Dendritic cell treated with granulocyte-macrophage colony-stimulating factor and Interleukin-4, amounts not matched to agents 40 ng/mL and 50 ng/mL, for 4 days (primary cell): Measurements from ENCODE around the gene RYR3.

Source experiments
- H3K27ac Mint-ChIP-seq: one replicate; pipeline ENCODE4 v1.8.0; 2022; ENCODE audit warnings: mild to moderate bottlenecking, mixed read lengths
- H3K27me3 Mint-ChIP-seq: one replicate; pipeline ENCODE4 v1.8.0; 2022; ENCODE audit warnings: mild to moderate bottlenecking, mixed read lengths
- H3K36me3 Mint-ChIP-seq: one replicate; pipeline ENCODE4 v1.8.0; 2022; ENCODE audit warnings: low read depth, mixed read lengths
- H3K4me1 Mint-ChIP-seq: one replicate; pipeline ENCODE4 v1.8.0; 2022; ENCODE audit warnings: low read depth, mixed read lengths
- H3K4me3 Mint-ChIP-seq: one replicate; pipeline ENCODE4 v1.8.0; 2022; ENCODE audit warnings: mild to moderate bottlenecking, moderate library complexity, mixed read lengths
- H3K9me3 Mint-ChIP-seq: one replicate; pipeline ENCODE4 v1.8.0; 2022; ENCODE audit warnings: mixed read lengths
- intact Hi-C: fragments of 100-400 bp; cut with micrococcal nuclease; formaldehyde crosslinking; loops from one replicate; pipeline ENCODE4 v1.15.0; 2022

RYR3 gene

DNA sequence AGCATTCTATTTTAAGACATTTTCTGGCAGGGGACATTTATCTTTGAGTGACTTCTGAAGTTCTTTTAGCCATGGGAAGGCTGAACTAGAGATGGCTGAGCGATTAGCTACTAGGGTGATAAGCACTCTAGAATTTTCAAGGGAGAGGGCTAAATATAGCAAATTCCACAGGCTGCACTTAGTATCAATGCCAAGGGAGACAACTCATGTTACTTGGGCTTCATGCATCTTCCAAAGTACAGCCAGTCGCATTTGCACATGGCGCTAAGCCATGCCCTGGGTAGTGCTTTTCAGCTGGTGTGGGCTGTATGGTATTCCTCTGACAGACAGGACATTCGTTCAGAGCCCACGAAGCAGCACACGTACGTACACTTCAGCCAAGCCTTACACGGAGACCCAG is 69.6 kb downstream of the RYR3 start:
- Mint-ChIP-seq H3K36me3 (no peaks in the 10 kb centered on the region), H3K4me3 (no peak overlapping the region), H3K27ac (no peak overlapping the region), H3K4me1 (peaks cover 42% of the 10 kb centered on the region), H3K27me3 (no peaks in the 10 kb centered on the region), H3K9me3 (no peaks in the 10 kb centered on the region)
- intact Hi-C loops, result no loop called here

DNA sequence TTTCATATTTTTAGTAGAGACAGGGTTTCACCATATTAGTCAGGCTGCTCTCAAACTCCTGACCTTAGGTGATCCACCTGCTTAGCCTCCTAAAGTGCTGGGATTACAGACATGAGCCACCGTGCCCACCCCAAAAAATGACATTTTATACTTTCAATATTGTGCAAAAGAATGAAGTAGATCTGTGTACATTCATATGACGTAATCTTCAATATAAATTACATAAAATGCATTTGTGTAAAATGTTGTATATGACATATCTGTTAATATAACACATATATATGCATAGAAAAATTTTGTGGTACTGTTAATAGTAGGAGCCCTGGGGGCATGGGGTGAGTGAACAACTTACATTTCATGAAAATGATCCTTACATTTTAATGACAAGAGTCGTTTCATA is 71.7 kb downstream of the RYR3 start:
- Mint-ChIP-seq H3K4me3 (no peak overlapping the region), H3K36me3 (no peaks in the 10 kb centered on the region)

GRCh38 chr15:33384307-33384706 is 73.5 kb downstream of the RYR3 start:
- H3K27ac Mint-ChIP-seq, result no peak overlapping the region
- H3K4me3 Mint-ChIP-seq, result no peak overlapping the region
- no peaks in the 10 kb centered on the region for H3K27me3 Mint-ChIP-seq
- peaks cover 19% of the 10 kb centered on the region for H3K4me1 Mint-ChIP-seq
- intact Hi-C loops, result no loop called here
- H3K36me3 Mint-ChIP-seq, result no peaks in the 10 kb centered on the region
- no peaks in the 10 kb centered on the region for H3K9me3 Mint-ChIP-seq

More for the DNA sequence above, 71.7 kb downstream of the RYR3 start:
- H3K27ac Mint-ChIP-seq, result no peak overlapping the region
- H3K4me1 Mint-ChIP-seq, result peaks cover 32% of the 10 kb centered on the region
- H3K27me3 Mint-ChIP-seq, result no peaks in the 10 kb centered on the region
- no peaks in the 10 kb centered on the region for H3K9me3 Mint-ChIP-seq
- intact Hi-C loops, result no loop called here

DNA sequence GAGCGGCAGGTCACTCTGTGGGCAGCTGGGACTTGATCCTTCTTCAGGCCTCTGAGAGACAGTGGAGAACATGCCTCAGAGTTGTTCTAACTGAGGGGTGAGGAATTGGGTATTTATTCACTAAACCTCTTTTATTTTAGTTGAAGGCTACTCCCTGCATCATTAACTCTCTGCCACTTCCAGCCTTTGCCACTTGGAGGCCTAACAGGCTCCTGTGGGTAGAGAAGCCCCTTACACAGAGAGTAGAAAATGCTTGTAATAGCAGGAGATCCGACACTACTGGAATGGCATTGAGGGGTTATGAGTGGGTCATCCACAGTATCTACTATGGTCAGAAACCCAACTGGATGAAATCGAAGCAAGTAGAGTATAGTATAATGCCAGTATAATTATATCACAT is 81.7 kb downstream of the RYR3 start:
- Mint-ChIP-seq H3K9me3 (no peaks in the 10 kb centered on the region), H3K36me3 (no peaks in the 10 kb centered on the region), H3K4me3 (no peak overlapping the region), H3K27me3 (peaks cover 2% of the 10 kb centered on the region), H3K4me1 (no peaks in the 10 kb centered on the region), H3K27ac (no peak overlapping the region)
- intact Hi-C loops, result no loop called here

GRCh38 chr15:33393546-33393945 is 82.8 kb downstream of the RYR3 start:
- H3K4me3 Mint-ChIP-seq, result no peak overlapping the region
- no peaks in the 10 kb centered on the region for H3K36me3 Mint-ChIP-seq
- intact Hi-C loops, result no loop called here
- H3K4me1 Mint-ChIP-seq, result no peaks in the 10 kb centered on the region
- H3K9me3 Mint-ChIP-seq, result no peaks in the 10 kb centered on the region
- H3K27me3 Mint-ChIP-seq, result peaks cover 2% of the 10 kb centered on the region
- H3K27ac Mint-ChIP-seq, result no peak overlapping the region

GRCh38 chr15:33395321-33395720 is 84.6 kb downstream of the RYR3 start:
- no peak overlapping the region for H3K4me3 Mint-ChIP-seq
- H3K4me1 Mint-ChIP-seq, result no peaks in the 10 kb centered on the region
- no peaks in the 10 kb centered on the region for H3K9me3 Mint-ChIP-seq
- intact Hi-C loops, result no loop called here
- H3K27ac Mint-ChIP-seq, result no peak overlapping the region
- no peaks in the 10 kb centered on the region for H3K36me3 Mint-ChIP-seq
- peaks cover 2% of the 10 kb centered on the region for H3K27me3 Mint-ChIP-seq

DNA sequence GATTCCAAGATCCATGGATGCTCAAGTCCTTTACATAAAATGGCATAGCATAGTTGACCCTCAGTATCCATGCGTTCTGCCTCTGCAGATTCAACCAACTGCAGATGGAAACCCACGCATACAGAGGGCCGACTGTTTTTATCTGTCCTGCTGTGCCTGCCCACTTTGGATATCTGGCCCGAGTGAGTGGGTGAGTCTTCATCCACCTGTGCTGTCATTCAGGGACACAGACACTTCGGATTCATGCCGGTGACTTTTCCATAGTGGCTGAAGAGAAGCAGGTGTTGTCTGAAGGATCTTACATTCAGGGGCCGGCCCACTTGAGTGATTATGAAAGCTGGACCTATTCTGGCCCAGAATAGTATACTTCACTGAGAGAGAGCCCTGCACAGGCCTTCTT is 85.1 kb downstream of the RYR3 start:
- H3K9me3 Mint-ChIP-seq, result no peaks in the 10 kb centered on the region
- intact Hi-C loops, result no loop called here

DNA sequence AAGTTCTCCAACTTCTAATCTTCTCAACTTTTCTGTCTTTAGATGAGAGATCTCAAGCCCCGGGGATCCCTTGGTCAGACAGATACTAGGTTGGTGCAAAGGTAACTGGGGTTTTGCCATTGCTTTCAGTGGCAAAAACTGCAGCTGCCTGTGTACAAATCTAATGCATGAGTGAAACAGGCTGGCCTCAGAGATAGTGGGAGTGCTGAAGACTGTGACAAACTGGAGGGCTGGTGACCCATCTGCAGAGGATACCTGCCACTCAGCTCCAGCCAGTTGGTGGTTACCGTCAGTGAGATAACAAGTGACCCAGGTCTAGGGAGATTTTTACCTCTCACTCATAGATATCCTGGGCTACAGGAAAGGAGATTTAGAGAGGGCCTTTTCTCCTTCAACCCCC is 85.7 kb downstream of the RYR3 start:
- H3K4me3 Mint-ChIP-seq, result no peak overlapping the region
- H3K27me3 Mint-ChIP-seq, result peaks cover 2% of the 10 kb centered on the region
- H3K27ac Mint-ChIP-seq, result no peak overlapping the region
- no peaks in the 10 kb centered on the region for H3K4me1 Mint-ChIP-seq
- H3K9me3 Mint-ChIP-seq, result no peaks in the 10 kb centered on the region
- H3K36me3 Mint-ChIP-seq, result no peaks in the 10 kb centered on the region
- intact Hi-C loops, result no loop called here

More for the DNA sequence above, 85.1 kb downstream of the RYR3 start:
- H3K27me3 Mint-ChIP-seq, result peaks cover 2% of the 10 kb centered on the region
- H3K36me3 Mint-ChIP-seq, result no peaks in the 10 kb centered on the region
- no peaks in the 10 kb centered on the region for H3K4me1 Mint-ChIP-seq
- no peak overlapping the region for H3K27ac Mint-ChIP-seq
- H3K4me3 Mint-ChIP-seq, result no peak overlapping the region

DNA sequence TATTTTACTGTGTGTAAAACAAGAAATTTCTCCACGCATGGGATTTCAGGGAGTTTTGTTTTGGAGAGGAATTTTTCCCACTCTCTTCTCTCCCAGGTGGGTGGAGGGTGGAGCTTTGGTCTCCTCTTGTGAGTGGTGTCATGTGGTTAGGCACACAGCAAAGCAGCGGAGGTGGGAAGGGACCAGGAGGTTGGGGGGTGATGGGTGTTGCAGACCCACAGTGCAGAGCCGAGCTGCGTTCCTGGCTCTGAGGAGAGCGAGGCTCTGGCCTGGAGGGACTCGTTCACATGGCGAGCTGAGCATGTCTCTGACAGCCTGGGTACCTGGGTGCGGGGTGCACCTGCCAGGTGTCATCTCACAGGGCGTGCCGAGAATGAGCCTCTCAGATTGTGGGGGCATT is 87.8 kb downstream of the RYR3 start:
- no peaks in the 10 kb centered on the region for H3K36me3 Mint-ChIP-seq
- no peaks in the 10 kb centered on the region for H3K9me3 Mint-ChIP-seq
- intact Hi-C loops, result no loop called here
- no peaks in the 10 kb centered on the region for H3K4me1 Mint-ChIP-seq
- no peak overlapping the region for H3K27ac Mint-ChIP-seq
- peaks cover 3% of the 10 kb centered on the region for H3K27me3 Mint-ChIP-seq
- no peak overlapping the region for H3K4me3 Mint-ChIP-seq

- intact Hi-C loops, result no loop called here
- H3K27ac Mint-ChIP-seq, result no peak overlapping the region
- H3K36me3 Mint-ChIP-seq, result no peaks in the 10 kb centered on the region
- H3K27me3 Mint-ChIP-seq, result peaks cover 3% of the 10 kb centered on the region
- no peak overlapping the region for H3K4me3 Mint-ChIP-seq
- H3K9me3 Mint-ChIP-seq, result no peaks in the 10 kb centered on the region
- no peaks in the 10 kb centered on the region for H3K4me1 Mint-ChIP-seq
Measured at GRCh38 chr15:33400941-33401340, 90.2 kb downstream of the RYR3 start.

- H3K4me1 Mint-ChIP-seq, result no peaks in the 10 kb centered on the region
- no peaks in the 10 kb centered on the region for H3K9me3 Mint-ChIP-seq
- no peak overlapping the region for H3K27ac Mint-ChIP-seq
- no peaks in the 10 kb centered on the region for H3K36me3 Mint-ChIP-seq
- H3K27me3 Mint-ChIP-seq, result peaks cover 3% of the 10 kb centered on the region
- H3K4me3 Mint-ChIP-seq, result no peak overlapping the region
- intact Hi-C loops, result no loop called here
Measured at GRCh38 chr15:33402600-33402999, 91.8 kb downstream of the RYR3 start.

GRCh38 chr15:33405096-33405495 is 94.3 kb downstream of the RYR3 start:
- Mint-ChIP-seq H3K4me3 (no peak overlapping the region), H3K4me1 (no peaks in the 10 kb centered on the region), H3K27ac (no peak overlapping the region), H3K27me3 (peaks cover 3% of the 10 kb centered on the region), H3K36me3 (no peaks in the 10 kb centered on the region), H3K9me3 (no peaks in the 10 kb centered on the region)
- intact Hi-C loops, result no loop called here

DNA sequence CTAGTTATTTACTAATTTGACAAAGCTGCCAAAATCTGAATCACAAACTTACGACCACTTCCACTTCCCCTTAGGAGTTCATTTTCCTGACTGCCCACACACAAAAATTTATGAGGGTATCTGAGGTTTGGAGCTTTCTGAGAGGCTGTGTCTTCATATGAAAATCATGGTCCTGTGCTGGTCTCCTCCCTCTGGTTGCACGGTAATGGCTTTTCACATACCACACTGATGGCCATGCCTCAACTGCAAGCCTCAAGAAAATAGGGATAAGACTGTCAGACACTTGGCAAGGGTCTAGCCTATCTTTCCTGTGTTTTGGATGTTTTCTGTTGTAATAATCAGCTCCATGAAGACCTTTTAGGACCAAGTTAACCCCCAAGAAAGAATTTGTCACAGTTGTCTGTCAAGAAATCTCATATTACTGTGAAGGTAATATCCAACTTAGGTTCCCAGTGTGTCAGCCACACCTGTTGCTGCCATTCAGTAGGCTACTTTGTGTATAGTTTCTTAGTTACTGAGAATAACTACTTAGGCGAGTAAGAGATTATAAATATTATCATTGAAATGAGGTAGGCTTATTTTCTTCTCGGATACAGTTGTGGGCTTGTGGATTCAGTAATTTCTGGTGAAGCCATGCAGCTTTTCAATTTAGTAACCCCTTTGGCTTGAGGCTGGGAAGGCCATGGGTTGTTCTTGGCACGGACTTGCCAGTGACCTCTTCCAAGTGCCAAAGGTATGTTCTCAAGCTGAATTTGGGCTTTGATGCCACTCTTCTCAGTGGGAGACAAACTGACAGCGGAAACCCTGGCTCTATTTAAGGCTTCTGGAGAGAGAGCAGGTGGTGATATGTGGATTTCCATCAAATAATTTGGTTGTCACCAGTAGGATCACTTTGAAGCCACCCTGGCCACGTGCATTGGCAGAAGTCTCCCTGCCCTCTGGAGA is 101.1 kb downstream of the RYR3 start:
- Mint-ChIP-seq H3K9me3 (peaks cover 5% of the 10 kb centered on the region), H3K27ac (no peak overlapping the region), H3K4me1 (no peaks in the 10 kb centered on the region), H3K36me3 (no peaks in the 10 kb centered on the region), H3K4me3 (no peak overlapping the region), H3K27me3 (no peaks in the 10 kb centered on the region)
- intact Hi-C loops, result no loop called here

DNA sequence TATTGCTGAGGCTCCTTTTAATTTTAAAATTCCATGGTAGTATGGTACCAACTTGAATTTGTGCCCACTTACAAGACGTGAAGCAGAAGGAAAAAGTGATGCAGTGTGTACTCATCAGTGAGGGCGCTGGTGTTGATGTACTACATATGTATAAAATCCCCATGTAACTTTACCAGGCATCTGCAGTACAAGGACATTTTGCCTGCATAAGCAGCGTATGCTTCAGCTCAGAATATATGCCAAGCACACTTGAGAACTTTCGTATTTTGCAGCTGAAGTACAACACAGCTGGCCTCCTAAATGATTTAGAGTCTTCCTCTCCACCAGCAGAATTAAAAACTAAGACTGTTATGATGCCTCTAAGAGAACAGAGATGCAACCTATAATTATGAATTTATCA is 108.9 kb downstream of the RYR3 start:
- intact Hi-C loops, result no loop called here
- no peak overlapping the region for H3K4me3 Mint-ChIP-seq
- no peaks in the 10 kb centered on the region for H3K36me3 Mint-ChIP-seq
- H3K4me1 Mint-ChIP-seq, result no peaks in the 10 kb centered on the region
- H3K9me3 Mint-ChIP-seq, result no peaks in the 10 kb centered on the region
- peaks cover 2% of the 10 kb centered on the region for H3K27me3 Mint-ChIP-seq
- H3K27ac Mint-ChIP-seq, result no peak overlapping the region

- no peaks in the 10 kb centered on the region for H3K36me3 Mint-ChIP-seq
- no peaks in the 10 kb centered on the region for H3K4me1 Mint-ChIP-seq
- no peaks in the 10 kb centered on the region for H3K9me3 Mint-ChIP-seq
- intact Hi-C loops, result no loop called here
- no peak overlapping the region for H3K27ac Mint-ChIP-seq
- no peak overlapping the region for H3K4me3 Mint-ChIP-seq
- H3K27me3 Mint-ChIP-seq, result no peaks in the 10 kb centered on the region
Measured at GRCh38 chr15:33424025-33424424, 113.3 kb downstream of the RYR3 start.
